H9 (cell line): ENCODE results near the gene PPP1R13L. TPM values are rescaled to one million over a fixed set of nuclear protein-coding genes. Genes with fewer than 3 reads are reported as not detected.
A peak's percentile ranks its signal among the peaks of the same experiment; 100 is the strongest.

Experiments
- DNase-seq: peaks from one replicate; pipeline ENCODE4 v3.0.0-alpha.2; 2017
- H2AFZ ChIP-seq: one replicate; pipeline ENCODE4 v1.6.1; 2013; ENCODE audit warnings: mild to moderate bottlenecking, low read length, control low read depth, moderate library complexity
- H2AK5ac ChIP-seq: 2 replicates; pipeline ENCODE4 v1.6.1; 2013; ENCODE audit warnings: low read length, control low read depth, mixed read lengths; ENCODE audit not compliant: insufficient read length
- H2BK120ac ChIP-seq: one replicate; pipeline ENCODE4 v1.6.1; 2013; ENCODE audit warnings: low read depth, mild to moderate bottlenecking, low read length, control low read depth, inconsistent platforms; ENCODE audit not compliant: poor library complexity, severe bottlenecking
- H2BK12ac ChIP-seq: 2 replicates; pipeline ENCODE4 v1.6.1; 2013; ENCODE audit warnings: low read length, control low read depth, mixed read lengths, low read depth; ENCODE audit not compliant: insufficient read length
- H2BK15ac ChIP-seq: 2 replicates; pipeline ENCODE4 v1.6.1; 2013; ENCODE audit warnings: low read depth, low read length, control low read depth
- H2BK20ac ChIP-seq: one replicate; pipeline ENCODE4 v1.6.1; 2013; ENCODE audit warnings: low read depth, mild to moderate bottlenecking, low read length, control low read depth, inconsistent platforms; ENCODE audit not compliant: poor library complexity, severe bottlenecking
- H2BK5ac ChIP-seq: 2 replicates; pipeline ENCODE4 v1.6.1; 2013; ENCODE audit warnings: low read length, control low read depth, mixed read lengths; ENCODE audit not compliant: insufficient read length
- H3K14ac ChIP-seq: 2 replicates; pipeline ENCODE4 v1.6.1; 2013; ENCODE audit warnings: low read length, control low read depth; ENCODE audit not compliant: insufficient read depth
- H3K18ac ChIP-seq: 2 replicates; pipeline ENCODE4 v1.6.1; 2013; ENCODE audit warnings: low read depth, mild to moderate bottlenecking, mixed read lengths, low read length, control low read depth; ENCODE audit not compliant: insufficient read length
- H3K23ac ChIP-seq: 2 replicates; pipeline ENCODE4 v1.6.1; 2013; ENCODE audit warnings: low read length, control low read depth, mixed read lengths, low read depth; ENCODE audit not compliant: insufficient read length
- H3K23me2 ChIP-seq: 2 replicates; pipeline ENCODE4 v1.6.1; 2013; ENCODE audit warnings: low read depth, mild to moderate bottlenecking, mixed read lengths, low read length, control low read depth; ENCODE audit not compliant: insufficient read length, poor library complexity, severe bottlenecking
- H3K27ac ChIP-seq: 2 replicates; pipeline ENCODE4 v1.5.1; 2013; ENCODE audit warnings: low read length, control low read depth, mixed read lengths, low read depth; ENCODE audit not compliant: insufficient read length
- H3K27me3 ChIP-seq: 2 replicates; pipeline ENCODE4 v1.6.1; 2013; ENCODE audit warnings: low read length, control low read depth, inconsistent platforms; ENCODE audit not compliant: insufficient read depth
- H3K4ac ChIP-seq: 2 replicates; pipeline ENCODE4 v1.6.1; 2013; ENCODE audit warnings: low read depth, mild to moderate bottlenecking, control low read depth, inconsistent platforms, low read length, moderate library complexity
- H3K4me1 ChIP-seq: 2 replicates; pipeline ENCODE4 v1.6.1; 2013; ENCODE audit warnings: low read length, control low read depth, inconsistent platforms; ENCODE audit not compliant: insufficient read depth
- H3K4me2 ChIP-seq: 2 replicates; pipeline ENCODE4 v1.6.1; 2013; ENCODE audit warnings: low read length, control low read depth, mixed read lengths; ENCODE audit not compliant: insufficient read length, insufficient read depth
- H3K56ac ChIP-seq: 2 replicates; pipeline ENCODE4 v1.6.1; 2013; ENCODE audit warnings: low read depth, mild to moderate bottlenecking, mixed read lengths, low read length, control low read depth; ENCODE audit not compliant: insufficient read length
- H3K79me1 ChIP-seq: 2 replicates; pipeline ENCODE4 v1.6.1; 2013; ENCODE audit warnings: low read depth, mild to moderate bottlenecking, moderate library complexity, low read length, control low read depth, inconsistent platforms; ENCODE audit not compliant: insufficient read depth, poor library complexity, severe bottlenecking
- H3K79me2 ChIP-seq: 2 replicates; pipeline ENCODE4 v1.6.1; 2013; ENCODE audit warnings: low read length, control low read depth, inconsistent platforms; ENCODE audit not compliant: insufficient read depth
- H3K9ac ChIP-seq: 2 replicates; pipeline ENCODE4 v1.6.1; 2013; ENCODE audit warnings: low read length, control low read depth, mixed read lengths; ENCODE audit not compliant: insufficient read length; ENCODE audit errors: extremely low read depth
- H3K9me3 ChIP-seq: one replicate; pipeline ENCODE4 v1.6.1; 2013; ENCODE audit warnings: low read depth, low read length, inconsistent platforms; ENCODE audit not compliant: control insufficient read depth
- H3T11ph ChIP-seq: one replicate; pipeline ENCODE4 v1.6.1; 2013; ENCODE audit warnings: mild to moderate bottlenecking, low read length, control low read depth, inconsistent platforms
- H4K20me1 ChIP-seq: one replicate; pipeline ENCODE4 v1.6.1; 2013; ENCODE audit not compliant: control insufficient read depth, insufficient read length, insufficient read depth
- H4K5ac ChIP-seq: 2 replicates; pipeline ENCODE4 v1.6.1; 2013; ENCODE audit warnings: low read depth, mild to moderate bottlenecking, mixed read lengths, low read length, control low read depth; ENCODE audit not compliant: insufficient read length
- H4K8ac ChIP-seq: replicated peaks from 2 replicates; pipeline ENCODE4 v1.6.1; 2013; ENCODE audit warnings: low read length, control low read depth, mixed read lengths, low read depth; ENCODE audit not compliant: insufficient read length
- H4K91ac ChIP-seq: 2 replicates; pipeline ENCODE4 v1.6.1; 2013; ENCODE audit warnings: low read depth, mild to moderate bottlenecking, moderate library complexity, mixed read lengths, low read length, control low read depth; ENCODE audit not compliant: insufficient read length
- H3K27ac Mint-ChIP-seq, 3 experiments: 2 replicates in 2 of 3; 3 replicates in 1 of 3; pipeline ENCODE4 v1.8.0; 2020 to 2021; ENCODE audit warnings: mixed read lengths in 3 of 3, mild to moderate bottlenecking in 1 of 3, moderate library complexity in 1 of 3
- H3K27me3 Mint-ChIP-seq: 2 replicates; pipeline ENCODE4 v1.8.0; 2021; ENCODE audit warnings: low read depth, mild to moderate bottlenecking, moderate library complexity, mixed read lengths
- H3K36me3 Mint-ChIP-seq, 3 experiments: 2 replicates in 2 of 3; 3 replicates in 1 of 3; pipeline ENCODE4 v1.8.0; 2020 to 2021; ENCODE audit warnings: low read depth in 3 of 3, mixed read lengths in 3 of 3; ENCODE audit not compliant: insufficient read depth in 1 of 3
- H3K4me1 Mint-ChIP-seq, 2 experiments: 2 replicates each; pipeline ENCODE4 v1.8.0; 2020; ENCODE audit warnings: mixed read lengths in 2 of 2
- H3K4me3 Mint-ChIP-seq, 2 experiments: 2 replicates in 1 of 2; 3 replicates in 1 of 2; pipeline ENCODE4 v1.8.0; 2020 to 2021; ENCODE audit warnings: mild to moderate bottlenecking in 2 of 2, mixed read lengths in 2 of 2, moderate library complexity in 1 of 2
- H3K9me3 Mint-ChIP-seq, 2 experiments: 2 replicates in 1 of 2; 3 replicates in 1 of 2; pipeline ENCODE4 v1.8.0; 2020; ENCODE audit warnings: mild to moderate bottlenecking in 2 of 2, mixed read lengths in 2 of 2, moderate library complexity in 1 of 2
- CTCF ChIP-seq: fragments of 200-600 bp; sonication (generic); conservative IDR thresholded peaks from 3 replicates; pipeline ENCODE4 v1.8.0; 2021; ENCODE audit warnings: antibody characterized with exemption, mild to moderate bottlenecking
- WGBS: extraction: QIAGEN DNeasy Blood & Tissue Kit; methylation state at CpG from one replicate; pipeline ENCODE4 v1.1.7; 2013; ENCODE audit warnings: missing lambda C conversion rate, low lambda C conversion rate, mixed read lengths; ENCODE audit not compliant: insufficient read length; ENCODE audit errors: extremely low coverage; 5-methylcytosine and 5-hydroxymethylcytosine counted together
- total RNA-seq: library from RNA; stranded (reverse); gene quantifications from 2 replicates; pipeline ENCODE4 v1.2.1, GENCODE V29; 2021

The PPP1R13L gene
- total RNA-seq, 1 experiment from 2014 or later: 42.6 TPM

GRCh38 chr19:45408830-45409556 lies 4.1 kb upstream of the PPP1R13L start:
- no peak overlapping the region for H3K14ac ChIP-seq
- Mint-ChIP-seq H3K27ac (peak overlapping the region; percentile 1 to 59 (median 20); a peak in 4 of 7 replicates), H3K9me3 (no peaks in the 10 kb centered on the region; a peak in 1 of 5 replicates), H3K36me3 (peaks cover 23 to 50% (median 46%) of the 10 kb centered on the region in 3 experiments; a peak in 6 of 7 replicates), H3K27me3 (no peaks in the 10 kb centered on the region), H3K4me3 (no peak overlapping the region), H3K4me1 (peaks cover 10 to 14% of the 10 kb centered on the region in 2 experiments)
- no peak overlapping the region for H3K23ac ChIP-seq
- H3K27ac ChIP-seq: no peak overlapping the region
- H2BK5ac ChIP-seq: no peak overlapping the region
- no peak overlapping the region for H3K56ac ChIP-seq
- H4K5ac ChIP-seq: no peak overlapping the region
- no peaks in the 10 kb centered on the region for H4K20me1 ChIP-seq
- H3K9me3 ChIP-seq: no peaks in the 10 kb centered on the region
- no peak overlapping the region for H3T11ph ChIP-seq
- no peaks in the 10 kb centered on the region for H3K4me1 ChIP-seq
- no peak overlapping the region for H4K8ac ChIP-seq
- H2BK12ac ChIP-seq: no peak overlapping the region
- H2AK5ac ChIP-seq: no peak overlapping the region
- no peak overlapping the region for H2AFZ ChIP-seq
- no peaks in the 10 kb centered on the region; the same call in 1 of the 2 replicates for H3K79me2 ChIP-seq
- H3K4me2 ChIP-seq: no peak overlapping the region
- no peak overlapping the region for H2BK15ac ChIP-seq
- H3K18ac ChIP-seq: no peak overlapping the region
- H3K79me1 ChIP-seq: no peaks in the 10 kb centered on the region
- no CpG with 5 or more reads among the region's 15 CpGs for WGBS
- H3K4ac ChIP-seq: no peak overlapping the region
- H3K27me3 ChIP-seq: no peaks in the 10 kb centered on the region
- no peak for DNase-seq
- no peak for TF ChIP-seq CTCF
- H4K91ac ChIP-seq: no peak overlapping the region
- no peak overlapping the region for H2BK120ac ChIP-seq
- no peak overlapping the region for H3K9ac ChIP-seq
- H2BK20ac ChIP-seq: no peak overlapping the region
- peaks cover 18% of the 10 kb centered on the region for H3K23me2 ChIP-seq
